ENCODE data around the gene CCDC34.

Gene CCDC34

DNA sequence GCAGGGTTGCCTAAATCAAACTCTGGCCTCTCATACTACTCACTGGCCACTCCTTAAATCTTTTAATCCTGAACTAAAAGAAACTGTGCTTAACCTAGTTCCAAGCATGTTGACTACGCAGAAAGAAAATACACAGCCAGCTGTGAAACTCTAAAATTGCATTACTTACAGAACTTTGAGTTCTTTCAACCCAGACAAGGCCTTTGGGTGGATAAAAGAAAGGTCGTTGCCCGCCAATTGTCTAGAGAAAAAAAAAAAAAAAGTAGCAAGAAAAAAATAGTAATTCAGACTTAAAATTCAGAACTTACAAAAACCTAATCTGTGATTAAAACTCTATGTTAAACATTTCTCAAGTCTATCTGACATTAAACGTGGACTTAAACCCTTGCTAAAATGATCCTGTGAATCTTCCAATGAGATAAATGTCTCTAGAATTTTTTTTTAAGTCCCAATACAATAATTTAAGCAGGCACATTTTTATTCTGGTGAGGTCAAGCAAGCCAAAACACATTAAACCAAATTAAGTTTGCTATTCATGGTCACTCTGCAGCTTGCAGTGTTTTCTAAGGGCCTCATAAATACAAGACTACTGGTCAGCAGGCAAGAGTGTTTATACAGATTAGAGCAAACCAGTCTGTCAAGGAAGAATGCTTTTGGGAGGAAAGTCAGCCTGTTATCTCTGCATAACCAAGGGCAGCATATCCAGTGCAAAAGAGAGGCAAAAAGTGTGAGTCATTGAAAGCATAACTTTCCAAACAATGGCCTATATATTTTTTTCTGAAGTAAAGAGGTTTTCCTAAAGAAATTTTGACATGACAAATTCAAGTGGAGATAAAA is 29.5 kb upstream of the CCDC34 start:
- DNase-seq: no peak

DNA sequence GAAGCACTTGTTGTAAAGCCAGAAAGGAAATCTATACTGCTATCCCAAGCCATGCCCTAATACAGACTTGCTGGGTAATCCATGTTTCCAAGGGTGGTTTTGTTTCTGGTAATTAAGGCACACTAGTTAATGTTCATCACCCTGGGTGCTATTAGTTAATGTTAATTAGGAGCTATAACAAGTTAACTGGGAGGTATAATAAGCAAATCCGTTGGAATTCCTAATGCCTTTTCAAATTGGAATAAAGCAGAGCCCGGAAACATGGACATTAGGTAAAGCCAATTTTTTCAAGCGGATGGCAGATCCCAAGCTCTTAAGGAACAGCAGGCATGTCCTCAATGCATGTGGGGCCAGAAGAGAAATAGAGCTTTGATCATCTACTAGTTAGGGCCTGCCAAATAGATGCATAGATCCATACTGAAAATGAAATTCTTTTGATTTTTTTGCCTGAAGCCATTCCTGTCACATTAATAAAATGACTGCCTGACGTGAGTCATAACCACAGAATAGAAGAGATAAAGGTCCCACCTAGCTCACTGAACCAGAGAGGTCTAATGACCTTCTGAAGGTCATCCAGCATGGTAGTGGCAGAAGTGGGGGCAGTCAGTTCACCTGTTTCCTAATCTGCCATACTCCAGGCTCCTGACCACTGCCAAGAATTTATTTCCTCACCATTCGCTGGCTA is 28.5 kb upstream of the CCDC34 start:
- no peak for DNase-seq

DNA sequence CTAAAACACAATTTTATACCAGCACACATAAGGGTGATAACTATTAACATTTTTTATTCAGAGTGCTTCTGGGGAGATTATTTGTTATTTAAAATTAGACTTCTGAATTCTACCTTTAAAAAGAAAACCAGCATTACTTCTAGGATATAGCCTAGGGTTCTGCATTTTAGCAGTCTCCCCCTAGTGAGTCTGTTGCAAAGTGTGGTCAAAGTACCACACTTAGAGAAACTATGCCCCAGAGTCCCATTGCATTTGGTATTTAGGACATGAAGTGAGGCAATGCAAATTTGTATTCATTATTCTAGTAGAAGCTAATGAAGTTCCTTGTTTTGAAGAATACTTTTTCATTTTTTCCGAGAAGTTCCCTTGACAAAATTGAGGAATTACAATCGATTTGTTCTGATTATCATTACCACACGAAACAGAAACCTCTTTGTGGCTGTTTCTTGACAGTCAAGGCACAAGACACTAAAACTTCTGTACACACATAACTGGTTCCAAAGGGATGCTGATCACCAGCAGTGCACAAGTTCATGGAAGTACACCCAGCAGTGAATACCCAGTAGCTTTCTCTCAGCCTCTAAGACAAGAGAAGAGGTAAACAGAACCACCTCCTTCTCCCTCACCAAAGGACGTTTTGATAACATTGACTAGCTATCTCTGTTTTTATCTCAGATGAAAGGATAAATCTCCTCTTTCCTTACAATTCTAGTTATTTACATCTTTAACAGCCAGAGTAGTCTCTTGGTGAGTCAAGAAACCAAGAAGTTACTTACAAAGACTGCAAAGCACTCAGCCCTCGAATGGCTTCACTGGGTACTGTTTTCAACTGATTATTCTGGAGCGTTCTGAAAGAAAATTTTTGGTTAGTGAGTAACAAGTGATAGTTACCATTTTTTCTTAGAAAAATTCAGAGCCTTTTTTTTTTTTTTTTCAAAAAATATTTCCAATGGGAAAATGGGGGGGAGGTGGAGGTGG is 27.6 kb upstream of the CCDC34 start:
- DNase-seq: no peak

DNA sequence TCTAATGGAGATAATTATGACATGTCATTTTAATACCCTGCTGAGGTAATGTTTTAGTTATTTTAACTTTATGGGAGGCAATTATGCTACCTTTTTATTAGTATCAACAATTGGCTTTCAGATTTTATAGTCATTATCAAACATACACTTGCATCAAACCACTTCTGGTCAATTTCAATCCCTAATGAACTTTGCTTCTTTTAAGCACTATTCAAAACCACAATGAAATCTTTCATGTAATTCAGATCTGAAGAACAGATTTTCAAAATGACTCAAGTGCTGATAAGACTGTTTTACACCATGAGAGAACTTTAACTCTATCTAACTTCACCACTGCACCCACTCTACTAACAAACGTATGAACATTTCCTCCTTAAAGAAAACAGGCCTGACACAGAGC is 25.9 kb upstream of the CCDC34 start:
- no peak for DNase-seq

DNA sequence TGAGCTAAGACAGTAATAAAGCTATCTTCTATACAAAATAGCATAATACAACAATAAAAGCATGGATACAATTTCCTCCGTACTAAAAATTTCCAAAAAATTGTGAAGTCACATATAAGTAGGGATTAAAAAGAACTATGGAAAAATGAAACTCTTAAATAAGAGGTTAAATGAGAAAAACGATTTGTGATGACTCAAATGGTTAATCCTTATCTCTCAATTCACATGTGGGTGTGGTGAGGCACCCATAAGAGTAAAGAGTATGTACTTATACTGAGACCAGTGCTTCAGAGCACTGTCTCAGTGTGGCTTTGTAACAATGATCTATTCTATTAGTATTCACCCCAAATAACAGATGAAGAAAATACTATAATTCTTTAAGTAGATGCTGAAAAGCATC is 25.0 kb upstream of the CCDC34 start:
- no peak for DNase-seq

DNA sequence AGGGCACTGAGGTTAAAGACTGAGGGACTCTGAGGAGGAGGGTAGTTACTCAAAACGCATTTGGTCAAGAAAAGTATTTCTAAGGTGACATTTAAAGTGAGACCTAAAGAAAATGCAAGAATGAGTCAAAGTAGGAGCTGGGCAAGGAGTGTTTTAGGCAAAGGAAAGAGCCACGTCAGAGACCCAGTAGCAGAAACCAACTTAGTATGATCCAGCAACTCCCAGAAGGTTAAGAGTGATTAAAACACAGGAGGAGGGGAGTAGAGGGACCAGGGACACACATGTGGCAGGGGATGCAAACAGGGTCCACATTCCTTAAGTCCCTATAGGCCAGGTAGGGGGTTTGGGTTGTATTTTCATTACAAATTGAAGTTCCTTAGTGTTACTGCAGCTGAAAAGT is 24.3 kb upstream of the CCDC34 start:
- no peak for DNase-seq

DNA sequence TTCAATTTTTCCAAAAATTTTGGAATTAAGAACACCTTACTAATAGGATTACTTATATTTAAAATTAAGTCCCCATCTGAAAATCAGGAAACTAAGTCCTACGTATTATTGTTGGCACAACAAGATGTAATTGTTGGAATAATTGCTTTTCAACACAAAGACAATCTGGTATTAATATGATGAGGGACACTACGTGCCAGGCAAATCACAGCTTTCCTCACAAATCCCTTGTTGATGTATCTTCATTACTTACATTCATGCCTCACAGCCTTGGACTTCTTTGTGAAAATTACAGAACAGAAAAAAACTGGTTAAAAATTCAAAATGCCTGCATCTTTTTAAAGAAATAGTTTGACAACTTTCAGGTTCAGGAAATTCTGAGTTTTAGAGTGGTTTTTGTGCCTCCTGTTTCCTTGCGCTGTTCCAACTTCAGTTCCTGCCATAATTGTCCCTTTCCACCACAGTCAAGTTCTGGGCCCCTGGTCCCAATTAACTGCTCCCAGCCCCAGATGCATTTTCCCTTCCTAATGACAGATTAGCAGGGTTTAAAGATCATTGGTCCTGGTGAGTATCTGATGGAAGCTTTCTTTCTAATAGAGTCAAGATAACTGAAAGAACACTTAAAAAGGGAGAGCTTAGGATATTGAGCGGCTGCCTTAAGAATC is 23.3 kb upstream of the CCDC34 start:
- DNase-seq: no peak

DNA sequence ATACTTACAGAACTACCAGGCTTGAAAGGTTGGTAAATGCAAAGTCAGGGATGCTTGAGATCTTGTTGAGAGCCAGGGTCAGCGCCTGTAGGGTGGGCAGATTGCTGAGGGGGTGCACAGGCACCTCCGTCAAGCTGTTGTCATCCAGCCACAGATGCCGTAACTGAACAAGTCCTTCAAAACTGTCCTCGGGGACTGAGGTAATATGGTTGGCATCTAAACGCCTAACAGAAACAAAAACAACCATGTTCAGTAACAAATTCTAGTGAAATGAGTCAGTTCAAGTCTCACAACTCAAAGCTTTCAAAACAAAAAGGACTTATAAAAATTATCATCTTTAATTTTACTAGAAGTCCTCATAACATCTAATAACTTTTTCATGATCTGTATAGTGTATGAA is 22.2 kb upstream of the CCDC34 start:
- no peak for DNase-seq

DNA sequence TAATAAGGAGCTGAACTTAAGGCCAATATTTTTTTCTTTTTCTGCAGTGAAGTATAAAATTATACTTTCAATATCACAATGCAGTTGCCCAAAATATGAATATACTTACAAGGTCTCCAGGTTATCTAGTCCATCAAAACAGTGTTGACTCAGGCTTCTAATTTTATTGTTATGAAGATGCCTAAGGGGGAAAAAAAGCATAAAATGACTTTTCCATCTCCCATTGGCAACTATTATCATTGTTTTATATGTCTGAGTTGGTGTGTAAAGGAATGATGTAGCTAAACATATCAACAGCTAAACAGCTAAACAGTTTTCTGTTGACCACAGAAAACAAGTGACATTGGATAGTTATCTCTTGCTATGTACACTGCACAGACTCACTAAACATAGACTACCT is 21.2 kb upstream of the CCDC34 start:
- DNase-seq: no peak

DNA sequence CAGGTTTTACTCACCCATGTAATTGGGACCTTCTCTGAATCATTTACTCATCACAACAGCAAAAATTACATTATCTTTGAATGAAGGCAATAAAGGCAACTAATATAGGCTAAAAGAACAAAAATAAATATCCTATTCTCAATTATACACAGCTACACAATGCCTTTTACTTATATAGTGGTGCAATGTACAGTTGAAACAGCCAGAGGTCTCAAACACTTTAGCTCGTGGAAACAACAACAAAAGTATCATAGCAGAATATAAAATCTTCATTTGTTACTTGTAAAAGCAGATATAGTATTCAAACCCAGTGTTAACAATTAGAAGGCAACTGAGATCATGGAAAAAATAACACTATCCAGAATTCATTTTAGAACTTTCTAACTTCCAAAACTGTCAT is 20.6 kb upstream of the CCDC34 start:
- DNase-seq: no peak

DNA sequence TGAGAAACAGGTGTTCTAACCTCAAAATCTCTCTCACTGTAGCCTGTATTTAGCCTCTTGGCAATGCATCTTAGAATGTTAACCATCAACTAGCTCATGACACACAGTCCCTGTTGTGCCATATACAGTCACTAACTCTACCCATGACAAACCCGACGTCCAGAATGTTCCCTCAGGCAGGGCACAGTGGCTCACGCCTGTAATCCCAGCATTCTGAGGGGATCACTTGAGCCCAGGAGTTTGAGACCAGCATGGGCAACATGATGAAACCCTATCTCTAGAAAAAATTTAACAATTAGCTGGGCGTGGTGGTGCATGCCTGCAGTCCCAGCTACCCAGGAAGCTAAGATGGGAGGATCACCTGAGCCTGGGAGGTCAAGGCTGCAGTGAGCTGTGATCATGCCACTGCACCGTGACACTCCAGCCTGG is 18.2 kb upstream of the CCDC34 start:
- no peak for DNase-seq

DNA sequence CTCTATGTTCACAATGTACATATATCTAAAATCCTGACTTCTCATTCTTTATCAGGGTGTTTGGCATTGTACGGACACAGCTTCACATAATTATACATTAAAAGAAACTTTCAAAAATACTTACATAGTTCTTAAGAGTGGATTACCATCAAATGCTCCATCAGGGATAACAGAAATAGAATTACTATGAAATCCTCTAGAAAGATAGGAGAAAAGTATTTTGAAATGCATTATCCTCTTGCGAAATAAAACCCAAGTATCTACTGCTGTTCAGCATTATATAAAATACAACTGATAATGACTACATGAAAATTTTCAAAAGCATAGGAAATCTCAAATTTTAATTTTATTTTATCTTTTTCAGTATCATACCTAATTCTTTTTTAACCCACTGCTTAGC is 17.8 kb upstream of the CCDC34 start:
- DNase-seq: no peak

DNA sequence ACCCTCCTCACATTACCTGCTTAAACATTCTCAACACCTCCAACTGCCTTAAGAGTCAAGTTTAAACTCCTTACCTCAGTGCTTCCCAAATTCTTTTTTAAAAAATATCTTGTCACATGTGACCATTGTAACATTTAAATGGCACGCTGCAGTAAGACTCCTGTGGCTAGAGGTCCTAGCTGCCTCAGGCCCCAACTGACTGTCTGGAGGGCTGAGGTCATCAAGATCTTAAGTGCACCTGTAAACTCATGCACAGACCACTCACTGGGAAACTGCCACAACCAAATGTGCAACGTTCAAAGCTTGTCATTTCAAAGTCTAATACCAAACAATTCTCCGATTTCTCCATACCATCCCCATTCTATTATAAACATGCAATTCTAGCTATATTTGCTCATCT is 16.4 kb upstream of the CCDC34 start:
- no peak for DNase-seq

DNA sequence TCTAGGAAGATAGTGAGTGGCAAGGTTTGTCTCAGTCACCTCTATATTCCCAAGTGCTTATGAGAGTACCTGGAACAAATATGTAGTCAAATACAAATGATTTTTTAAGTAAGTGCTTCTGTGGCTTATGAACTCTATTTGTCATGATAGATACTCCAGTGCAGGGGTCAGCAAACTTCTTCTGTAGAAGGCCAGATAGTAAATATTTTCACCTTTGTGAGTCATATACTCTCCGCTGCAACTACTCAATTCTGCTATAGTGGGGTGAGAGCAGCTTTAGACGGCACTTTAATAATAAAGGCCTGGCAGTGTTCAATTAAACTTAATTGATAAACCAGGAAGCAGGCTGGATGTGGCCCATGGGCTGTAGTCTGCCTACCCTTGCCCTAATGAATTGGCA is 12.4 kb upstream of the CCDC34 start:
- no peak for DNase-seq

DNA sequence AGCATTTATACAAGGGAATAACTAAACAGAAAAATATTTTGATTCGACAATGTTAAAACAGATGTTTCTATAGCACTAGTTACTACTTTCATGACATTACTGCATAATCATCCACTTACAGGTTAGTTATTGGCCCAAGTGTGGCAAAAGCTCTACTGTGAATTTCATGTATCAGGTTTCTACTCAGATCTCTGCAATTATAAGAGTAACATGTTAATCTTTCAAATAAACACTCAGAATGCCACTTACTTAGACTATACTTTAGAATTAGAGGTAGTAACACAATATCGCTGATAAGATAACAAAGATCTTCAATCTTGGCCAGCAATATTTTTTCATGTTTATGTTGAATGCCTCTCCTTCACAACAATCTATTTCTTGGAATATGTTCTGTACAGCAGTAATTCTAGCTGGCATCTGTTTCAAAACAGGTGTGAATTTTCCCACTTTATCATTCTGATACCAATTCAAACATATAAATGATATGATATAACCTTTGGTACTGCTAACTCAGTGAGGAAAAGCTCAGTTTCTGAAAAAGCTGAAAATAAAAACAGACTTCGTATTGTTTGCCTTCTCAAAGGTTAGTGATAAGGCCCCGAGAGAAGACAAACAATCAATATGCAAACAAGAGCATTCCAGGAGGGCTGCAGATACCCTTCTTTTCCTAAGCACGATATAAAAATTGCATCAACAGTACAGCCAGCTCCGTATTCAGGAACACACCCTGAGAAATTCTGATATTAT is 11.0 kb upstream of the CCDC34 start:
- DNase-seq: no peak

DNA sequence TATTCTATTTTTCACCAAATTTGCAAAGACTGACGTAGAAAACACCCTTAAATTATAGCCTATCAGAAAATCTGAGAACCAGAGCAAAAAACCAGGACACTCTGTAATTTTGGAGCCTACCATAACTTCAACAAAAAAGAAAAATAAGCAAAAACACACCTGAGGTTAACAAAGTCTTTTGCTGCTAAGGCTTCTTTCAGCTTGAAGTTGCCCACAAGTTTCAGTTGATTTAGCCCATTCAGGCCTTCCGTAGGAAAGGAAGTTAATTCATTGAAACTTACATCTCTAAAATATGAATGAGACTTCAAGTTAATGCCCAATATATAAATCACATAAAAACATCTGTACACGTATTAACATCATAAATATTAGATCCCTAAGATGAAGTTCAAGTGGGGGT is 10.4 kb upstream of the CCDC34 start:
- DNase-seq: no peak

DNA sequence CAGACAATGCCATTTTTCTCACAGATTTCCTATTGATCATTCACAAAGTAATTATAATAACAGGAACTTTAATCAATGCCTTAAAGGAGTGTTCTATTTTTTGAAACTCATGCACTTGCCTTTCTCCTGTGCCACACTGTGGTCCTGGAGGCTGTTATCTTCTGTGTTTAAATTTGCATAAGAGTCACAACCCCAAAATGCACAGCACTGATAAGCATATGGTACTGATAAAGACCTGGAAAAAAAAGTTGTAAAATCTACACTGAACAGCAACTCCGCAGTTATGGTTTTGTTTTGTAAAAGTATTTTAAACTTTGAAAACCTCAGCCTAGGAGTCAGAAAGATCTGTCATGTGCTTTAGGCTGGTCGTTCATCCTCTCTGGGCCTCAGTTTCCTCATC is 9.1 kb upstream of the CCDC34 start:
- no peak for DNase-seq

DNA sequence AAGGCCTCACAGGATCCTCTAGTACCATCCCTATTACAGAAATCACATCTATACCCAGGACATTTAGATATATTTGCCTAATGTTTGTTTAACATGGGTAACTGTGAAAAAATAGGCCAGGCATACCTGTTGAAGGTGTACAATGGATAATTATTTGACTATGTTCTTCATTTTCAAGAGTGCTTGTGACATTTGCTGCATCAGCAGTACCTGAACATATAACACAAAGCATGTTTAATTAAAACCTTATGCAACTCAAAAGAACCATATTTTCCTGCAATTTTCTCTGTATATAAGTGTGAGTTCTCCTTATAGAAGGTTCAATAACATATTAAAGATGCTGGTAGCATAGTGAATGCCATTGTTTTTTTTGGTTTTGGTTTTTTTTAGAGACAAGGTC is 8.5 kb upstream of the CCDC34 start:
- no peak for DNase-seq

DNA sequence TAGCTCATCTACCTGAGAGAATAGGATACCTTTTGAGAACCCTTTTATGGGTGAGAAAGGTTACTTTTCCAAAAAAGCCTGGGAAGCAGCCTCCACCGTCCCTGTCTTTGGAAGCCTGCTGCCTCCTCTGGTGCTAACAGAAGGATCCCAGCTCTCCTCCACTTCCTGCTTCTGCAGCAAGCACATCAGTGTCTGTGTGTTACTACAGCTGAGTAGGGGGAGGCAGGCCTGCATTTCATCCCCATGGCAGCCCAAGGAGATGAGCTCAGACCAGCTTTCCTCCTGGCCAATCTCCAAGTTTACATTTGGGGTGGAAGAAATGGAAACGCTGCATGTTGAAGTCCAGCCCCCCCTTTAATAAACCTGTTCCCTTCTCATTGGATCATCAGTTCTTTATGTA is 7.4 kb upstream of the CCDC34 start:
- no peak for DNase-seq

DNA sequence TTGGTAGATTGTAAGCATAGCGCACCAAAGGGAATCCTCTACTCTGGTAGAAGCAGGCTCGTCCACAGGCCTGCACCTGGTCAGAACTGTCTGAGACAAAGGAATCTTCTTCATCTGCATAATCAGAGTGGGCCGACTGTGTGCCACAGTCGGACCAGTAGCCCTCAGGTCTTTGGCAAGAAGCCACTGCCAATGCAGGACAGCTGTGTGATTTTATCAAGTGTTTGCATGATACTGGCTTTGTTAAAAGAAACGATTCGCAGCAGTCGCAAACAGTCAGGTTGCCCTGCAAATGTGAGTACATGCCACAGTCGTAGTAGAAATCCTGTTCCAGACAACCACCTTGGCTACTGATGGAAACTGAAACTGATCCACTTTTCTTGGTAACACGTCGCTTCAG is 4.9 kb upstream of the CCDC34 start:
- no peak for DNase-seq

DNA sequence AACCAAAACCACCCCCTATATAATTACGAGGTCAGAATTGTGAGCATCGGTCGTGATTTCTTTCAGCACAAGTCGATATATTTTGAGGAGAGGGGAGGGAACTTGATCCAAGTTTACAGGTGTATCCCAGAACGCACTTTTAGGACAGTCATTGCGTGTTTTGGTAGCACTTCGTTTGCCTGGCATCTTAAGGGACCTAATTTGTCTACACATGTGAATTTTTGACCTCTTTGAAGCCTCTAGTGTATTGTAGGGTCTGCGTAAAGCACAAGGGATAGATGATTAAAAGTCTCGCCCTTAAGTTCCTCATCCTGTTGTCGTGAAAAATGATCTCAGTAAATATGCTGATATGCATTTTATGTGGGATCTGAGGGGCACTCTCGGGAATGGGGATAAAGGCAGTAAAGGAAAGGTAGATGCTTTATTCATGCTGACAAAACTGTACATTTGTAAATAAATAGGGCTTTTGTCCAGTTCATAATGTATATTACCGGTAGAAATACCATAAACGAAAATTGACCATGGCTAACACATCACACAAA is 632 bp upstream of the CCDC34 start:
- no peak for DNase-seq
